ENCODE data around the gene ANKRD44. TPM values are rescaled to one million over a fixed set of nuclear protein-coding genes. Genes with fewer than 3 reads are reported as not detected.

ANKRD44 gene
- total RNA-seq, 1 donor from 2014 or later = 11.2 TPM

- Mint-ChIP-seq H3K4me1 (peaks cover 24% of the 10 kb centered on the region), H3K27me3 (ENCODE audit: low read depth) (no peaks in the 10 kb centered on the region), H3K9me3 (peaks cover 9% of the 10 kb centered on the region), H3K36me3 (ENCODE audit: low read depth) (peaks cover 7% of the 10 kb centered on the region), H3K27ac (ENCODE audit: unreplicated experiment) (no peak overlapping the region), H3K4me3 (no peak overlapping the region)
- TF ChIP-seq CTCF (conservative IDR thresholded peaks at IDR 0.05) = no peak
- DNase-seq (ENCODE audit: low read depth, low spot score) = no peak
These were observed 231.2 kb downstream of the ANKRD44 start for GRCh38 chr2:197079414-197079813.

DNA sequence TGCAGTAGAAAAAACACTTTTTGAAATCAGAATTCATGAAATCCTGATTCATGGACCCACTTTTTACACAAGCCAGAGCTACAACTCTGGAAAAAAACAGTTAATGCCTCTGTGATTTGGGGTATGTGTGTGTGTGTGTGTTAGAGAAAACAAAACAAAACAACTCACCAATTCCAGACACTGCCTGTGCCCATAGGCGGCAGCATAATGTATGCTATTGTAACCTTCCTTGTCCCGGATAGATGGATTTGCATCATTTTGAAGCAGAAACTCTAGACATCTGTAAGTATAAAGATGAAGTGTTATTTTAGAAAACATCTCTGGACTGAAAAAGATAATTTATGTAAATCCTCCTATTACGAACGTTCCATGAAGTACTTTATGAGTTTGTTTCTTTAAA is 232.0 kb downstream of the ANKRD44 start:
- no peak for DNase-seq (ENCODE audit: low read depth, low spot score)
- H3K27me3 Mint-ChIP-seq (ENCODE audit: low read depth) = no peaks in the 10 kb centered on the region
- peaks cover 4% of the 10 kb centered on the region for H3K9me3 Mint-ChIP-seq
- no peak overlapping the region for H3K4me3 Mint-ChIP-seq
- TF ChIP-seq CTCF (conservative IDR thresholded peaks at IDR 0.05) = no peak
- H3K27ac Mint-ChIP-seq (ENCODE audit: unreplicated experiment) = no peak overlapping the region
- H3K36me3 Mint-ChIP-seq (ENCODE audit: low read depth) = peaks cover 7% of the 10 kb centered on the region
- H3K4me1 Mint-ChIP-seq = peaks cover 33% of the 10 kb centered on the region

GRCh38 chr2:197077336-197077735 is 233.2 kb downstream of the ANKRD44 start:
- H3K4me1 Mint-ChIP-seq = peaks cover 36% of the 10 kb centered on the region
- no peak for DNase-seq (ENCODE audit: low read depth, low spot score)
- H3K27ac Mint-ChIP-seq (ENCODE audit: unreplicated experiment) = no peak overlapping the region
- H3K27me3 Mint-ChIP-seq (ENCODE audit: low read depth) = no peaks in the 10 kb centered on the region
- H3K36me3 Mint-ChIP-seq (ENCODE audit: low read depth) = peaks cover 7% of the 10 kb centered on the region
- H3K9me3 Mint-ChIP-seq = peaks cover 4% of the 10 kb centered on the region
- H3K4me3 Mint-ChIP-seq = no peak overlapping the region
- TF ChIP-seq CTCF (conservative IDR thresholded peaks at IDR 0.05) = no peak

GRCh38 chr2:197076652-197077051 is 233.9 kb downstream of the ANKRD44 start:
- peaks cover 7% of the 10 kb centered on the region for H3K36me3 Mint-ChIP-seq (ENCODE audit: low read depth)
- H3K4me1 Mint-ChIP-seq = peaks cover 36% of the 10 kb centered on the region
- H3K4me3 Mint-ChIP-seq = no peak overlapping the region
- peaks cover 4% of the 10 kb centered on the region for H3K9me3 Mint-ChIP-seq
- H3K27ac Mint-ChIP-seq (ENCODE audit: unreplicated experiment) = no peak overlapping the region
- no peaks in the 10 kb centered on the region for H3K27me3 Mint-ChIP-seq (ENCODE audit: low read depth)
- DNase-seq (ENCODE audit: low read depth, low spot score) = no peak
- TF ChIP-seq CTCF (conservative IDR thresholded peaks at IDR 0.05) = no peak

DNA sequence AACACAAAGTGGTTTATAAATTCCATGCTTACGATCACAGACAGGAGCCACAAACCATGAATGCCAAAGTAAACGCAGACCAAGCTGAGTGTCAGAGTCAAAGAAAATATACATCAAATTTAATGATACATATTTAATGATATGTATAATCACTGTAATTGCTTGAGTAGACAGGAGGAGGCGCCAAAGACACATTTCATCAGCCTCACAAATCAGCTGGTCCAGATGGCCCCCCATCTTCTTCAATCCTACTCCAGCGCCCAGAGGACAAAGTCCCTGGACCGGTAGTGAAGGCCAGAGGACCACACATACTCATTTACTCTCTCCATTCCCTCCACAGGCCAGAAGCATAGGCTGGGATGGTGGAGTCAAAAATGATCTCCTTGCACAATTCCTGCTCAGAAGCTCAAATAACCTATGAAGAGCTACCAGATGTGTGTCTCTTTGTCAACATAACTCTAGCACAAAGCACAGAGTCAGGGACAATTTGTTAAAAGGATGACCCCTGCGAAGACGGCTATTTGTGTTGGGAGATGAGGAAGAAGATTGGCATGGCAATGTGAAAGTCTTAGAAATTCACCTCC is 234.7 kb downstream of the ANKRD44 start:
- DNase-seq (ENCODE audit: low read depth, low spot score) = no peak
- no peaks in the 10 kb centered on the region for H3K27me3 Mint-ChIP-seq (ENCODE audit: low read depth)
- peaks cover 7% of the 10 kb centered on the region for H3K36me3 Mint-ChIP-seq (ENCODE audit: low read depth)
- H3K27ac Mint-ChIP-seq (ENCODE audit: unreplicated experiment) = no peak overlapping the region
- peaks cover 4% of the 10 kb centered on the region for H3K9me3 Mint-ChIP-seq
- peaks cover 30% of the 10 kb centered on the region for H3K4me1 Mint-ChIP-seq
- TF ChIP-seq CTCF (conservative IDR thresholded peaks at IDR 0.05) = peak; percentile 60
- no peak overlapping the region for H3K4me3 Mint-ChIP-seq

All from neural crest cell (in vitro differentiated cells).